Activated CD8-positive, alpha-beta memory T cell treated with anti-CD3 and anti-CD28 coated beads, Interleukin-2, amount 50 U/mL, for 24 hours (primary cell): Measurements from ENCODE around the gene CKMT2.

Experiments used
- DNase-seq: peaks from one replicate; pipeline ENCODE4 v3.0.0-alpha.2; 2020; ENCODE audit errors: extremely low read depth

The CKMT2 gene

GRCh38 chr5:81305785-81306184 is 72.7 kb downstream of the CKMT2 start:
- DNase-seq, result no peak

GRCh38 chr5:81308836-81309235 is 75.7 kb downstream of the CKMT2 start:
- no peak for DNase-seq

- DNase-seq, result no peak
Observed at GRCh38 chr5:81310402-81311063, 77.4 kb downstream of the CKMT2 start.

GRCh38 chr5:81313278-81313677 is 80.2 kb downstream of the CKMT2 start:
- no peak for DNase-seq

GRCh38 chr5:81313686-81314085 is 80.6 kb downstream of the CKMT2 start:
- no peak for DNase-seq

- DNase-seq, result no peak
Observed at GRCh38 chr5:81314581-81314980, 81.5 kb downstream of the CKMT2 start.

GRCh38 chr5:81315336-81315735 is 82.2 kb downstream of the CKMT2 start:
- no peak for DNase-seq

- no peak for DNase-seq
Observed at GRCh38 chr5:81315830-81316229, 82.7 kb downstream of the CKMT2 start.
